GM18520 (cell line): ENCODE measurements around the gene MPG.
"Not testable (repeated sequence)": the region's sequence is repeated elsewhere in the genome, so short reads cannot be mapped to it uniquely, and the experiment has no call there.

Experiments used
- ATAC-seq: cut with Tn5 transposase; IDR thresholded peaks from one replicate; pipeline ENCODE4 v1.9.1; 2021; ENCODE audit not compliant: unreplicated experiment

Gene MPG

GRCh38 chr16:77807-78443 is at the start of gene MPG:
Gene MPG (plus strand): TSS chr16:78225. CDS start chr16:78310, 85 bp downstream.
- ATAC-seq, result peak; percentile 52

GRCh38 chr16:30627-31026 is 47.4 kb upstream of the MPG start:
- not testable (repeated sequence) for ATAC-seq

GRCh38 chr16:33154-33876 is 44.7 kb upstream of the MPG start:
- ATAC-seq, result not testable (repeated sequence)

GRCh38 chr16:33877-34647 is 44.0 kb upstream of the MPG start:
- ATAC-seq, result no peak

- no peak for ATAC-seq
These were observed 43.4 kb upstream of the MPG start for GRCh38 chr16:34648-34987.

GRCh38 chr16:35011-35677 is 42.9 kb upstream of the MPG start:
- ATAC-seq, result no peak

GRCh38 chr16:35678-36305 is 42.2 kb upstream of the MPG start:
- no peak for ATAC-seq

GRCh38 chr16:36336-36984 is 41.6 kb upstream of the MPG start:
- no peak for ATAC-seq

GRCh38 chr16:37511-37910 is 40.5 kb upstream of the MPG start:
- ATAC-seq, result no peak

- not testable (repeated sequence) for ATAC-seq
These were observed 39.8 kb upstream of the MPG start for GRCh38 chr16:38206-38605.

GRCh38 chr16:38941-39892 is 38.8 kb upstream of the MPG start:
- ATAC-seq, result peak; percentile 53

- no peak for ATAC-seq
These were observed 36.5 kb upstream of the MPG start for GRCh38 chr16:41439-42068.

- ATAC-seq, result no peak
These were observed 36.0 kb upstream of the MPG start for GRCh38 chr16:42069-42457.

- no peak for ATAC-seq
These were observed 35.3 kb upstream of the MPG start for GRCh38 chr16:42691-43090.

GRCh38 chr16:43294-43693 is 34.7 kb upstream of the MPG start:
- no peak for ATAC-seq

GRCh38 chr16:44655-45054 is 33.4 kb upstream of the MPG start:
- no peak for ATAC-seq

GRCh38 chr16:45454-45853 is 32.6 kb upstream of the MPG start:
- no peak for ATAC-seq

GRCh38 chr16:46510-46909 is 31.5 kb upstream of the MPG start:
- not testable (repeated sequence) for ATAC-seq

- no peak for ATAC-seq
These were observed 30.8 kb upstream of the MPG start for GRCh38 chr16:47234-47633.
